Measurements from ENCODE around the gene PNPO. TPM values are rescaled to one million over a fixed set of nuclear protein-coding genes. Genes with fewer than 3 reads are reported as not detected.

The PNPO gene
- total and polyA plus RNA-seq, 2 of the 8 experiments (the other 6 are each of a cell fraction or from before 2014, with no cell fraction given), result 7.0 to 8.1 TPM

GRCh38 chr17:47927821-47928400, 13.5 kb upstream of the PNPO start:
- Histone ChIP-seq H3K14ac (ENCODE audit: insufficient read length) (no peak overlapping the region), H4K5ac (ENCODE audit: insufficient read length, low read depth, low read length) (no peak overlapping the region), H3K4me3 (ENCODE audit: extremely low read depth in 1 of 4, insufficient read depth in 2 of 4, low read depth in 3 of 4, low read length in 4 of 4) (no peak overlapping the region), H3K79me2 (ENCODE audit: control insufficient read depth in 1 of 2, insufficient read depth in 2 of 2, low read length in 2 of 2) (no peaks in the 10 kb centered on the region), H4K8ac (ENCODE audit: extremely low read depth, insufficient read depth, low read length) (no peak overlapping the region), H2BK12ac (ENCODE audit: low read depth, low read length) (no peak overlapping the region), H3K27me3 (replicated peaks in 1 of 4; ENCODE audit: control insufficient read depth in 3 of 4, extremely low read depth in 1 of 4, insufficient read depth in 3 of 4, low read length in 3 of 4) (no peaks in the 10 kb centered on the region), H3K9ac (replicated peaks in 1 of 4; ENCODE audit: extremely low read depth in 1 of 4, low read depth in 3 of 4, low read length in 3 of 4) (no peak overlapping the region), H2BK120ac (replicated peaks; ENCODE audit: low read depth, low read length) (no peak overlapping the region), H2BK20ac (ENCODE audit: low read length) (no peak overlapping the region), H3K56ac (replicated peaks; ENCODE audit: insufficient read length, low read depth, low read length) (no peak overlapping the region), H3K9me3 (ENCODE audit: insufficient read depth in 2 of 2, low read depth in 1 of 2, low read length in 1 of 2) (no peaks in the 10 kb centered on the region), H4K20me1 (replicated peaks in 1 of 2; ENCODE audit: control insufficient read depth in 1 of 2, insufficient read depth in 2 of 2, low read length in 2 of 2) (peaks cover 0 to 4% of the 10 kb centered on the region in 2 experiments), H3K18ac (ENCODE audit: extremely low read depth, low read length) (no peak overlapping the region), H4K91ac (replicated peaks; ENCODE audit: insufficient read length, low read length) (no peak overlapping the region), H3K36me3 (ENCODE audit: control insufficient read depth in 2 of 4, insufficient read depth in 4 of 4, low read length in 3 of 4) (peaks cover 3 to 22% (median 8%) of the 10 kb centered on the region in 4 experiments; a peak in 6 of 8 replicates), H3K23ac (ENCODE audit: insufficient read length) (no peak overlapping the region), H3K23me2 (ENCODE audit: low read depth, low read length) (no peaks in the 10 kb centered on the region), H2AK5ac (ENCODE audit: low read depth, low read length) (no peak overlapping the region), H2BK5ac (ENCODE audit: low read depth, low read length) (no peak overlapping the region), H3K4me1 (replicated peaks in 1 of 4; ENCODE audit: control insufficient read depth in 3 of 4, insufficient read depth in 4 of 4, low read length in 3 of 4) (no peaks in the 10 kb centered on the region), H3K4me2 (ENCODE audit: insufficient read depth in 1 of 2, low read depth in 2 of 2, low read length in 2 of 2) (no peak overlapping the region), H3K4ac (replicated peaks; ENCODE audit: insufficient read length, low read depth, low read length) (no peak overlapping the region), H2BK15ac (ENCODE audit: low read length) (no peak overlapping the region), H3K79me1 (ENCODE audit: low read depth, low read length) (no peaks in the 10 kb centered on the region), H2AFZ (ENCODE audit: low read length) (no peak overlapping the region), H3K27ac (ENCODE audit: low read depth, low read length) (no peak overlapping the region)
- CTCF ChIA-PET (ENCODE audit: partially characterized antibody), result interaction anchor here (1.0 to 13.8 kb wide), 3 partner anchors 18 to 84 kb away, joined by 3 to 154 read pairs (median 4); partner anchors contain the start of gene PNPO
- FAIRE-seq (no peak), DNase-seq (ENCODE audit: low read depth in 1 of 2, low spot score in 2 of 2) (no peak)
- WGBS, 2 experiments (ENCODE audit: extremely low coverage in 1 of 2, insufficient coverage in 1 of 2, insufficient read length in 1 of 2, insufficient replicate concordance in 2 of 2, low coverage in 1 of 2, low lambda C conversion rate in 2 of 2, missing lambda C conversion rate in 1 of 2), result 96% methylated on average over 16 of the region's 20 CpGs; no CpG with 5 or more reads in 1 of the 2 experiments
- POLR2A ChIA-PET (ENCODE audit: partially characterized antibody), result no interaction called here
- TF ChIP-seq, protein P1, sequence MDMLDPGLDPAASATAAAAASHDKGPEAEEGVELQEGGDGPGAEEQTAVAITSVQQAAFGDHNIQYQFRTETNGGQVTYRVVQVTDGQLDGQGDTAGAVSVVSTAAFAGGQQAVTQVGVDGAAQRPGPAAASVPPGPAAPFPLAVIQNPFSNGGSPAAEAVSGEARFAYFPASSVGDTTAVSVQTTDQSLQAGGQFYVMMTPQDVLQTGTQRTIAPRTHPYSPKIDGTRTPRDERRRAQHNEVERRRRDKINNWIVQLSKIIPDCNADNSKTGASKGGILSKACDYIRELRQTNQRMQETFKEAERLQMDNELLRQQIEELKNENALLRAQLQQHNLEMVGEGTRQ (IDR thresholded peaks at IDR 0.05; ENCODE audit: low read length), result no peak
- TF ChIP-seq SAP30 (IDR thresholded peaks at IDR 0.05; ENCODE audit: insufficient read depth, insufficient replicate concordance, low read length), result no peak
- TF ChIP-seq FOSL1 (IDR thresholded peaks at IDR 0.05; ENCODE audit: insufficient read depth, low read depth, low read length), result no peak
- TF ChIP-seq SP4 (IDR thresholded peaks at IDR 0.05; ENCODE audit: low read length), result no peak
- TF ChIP-seq, protein P2, sequence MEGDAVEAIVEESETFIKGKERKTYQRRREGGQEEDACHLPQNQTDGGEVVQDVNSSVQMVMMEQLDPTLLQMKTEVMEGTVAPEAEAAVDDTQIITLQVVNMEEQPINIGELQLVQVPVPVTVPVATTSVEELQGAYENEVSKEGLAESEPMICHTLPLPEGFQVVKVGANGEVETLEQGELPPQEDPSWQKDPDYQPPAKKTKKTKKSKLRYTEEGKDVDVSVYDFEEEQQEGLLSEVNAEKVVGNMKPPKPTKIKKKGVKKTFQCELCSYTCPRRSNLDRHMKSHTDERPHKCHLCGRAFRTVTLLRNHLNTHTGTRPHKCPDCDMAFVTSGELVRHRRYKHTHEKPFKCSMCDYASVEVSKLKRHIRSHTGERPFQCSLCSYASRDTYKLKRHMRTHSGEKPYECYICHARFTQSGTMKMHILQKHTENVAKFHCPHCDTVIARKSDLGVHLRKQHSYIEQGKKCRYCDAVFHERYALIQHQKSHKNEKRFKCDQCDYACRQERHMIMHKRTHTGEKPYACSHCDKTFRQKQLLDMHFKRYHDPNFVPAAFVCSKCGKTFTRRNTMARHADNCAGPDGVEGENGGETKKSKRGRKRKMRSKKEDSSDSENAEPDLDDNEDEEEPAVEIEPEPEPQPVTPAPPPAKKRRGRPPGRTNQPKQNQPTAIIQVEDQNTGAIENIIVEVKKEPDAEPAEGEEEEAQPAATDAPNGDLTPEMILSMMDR (IDR thresholded peaks at IDR 0.05; ENCODE audit: control extremely low read depth in 1 of 3, insufficient read depth in 1 of 3, low read depth in 1 of 3, low read length in 3 of 3), result no peak
- no peak for TF ChIP-seq RNF2 (IDR thresholded peaks at IDR 0.05; ENCODE audit: borderline replicate concordance, low read depth, low read length, missing control alignments, poor library complexity, severe bottlenecking)
- TF ChIP-seq POLR2A (IDR thresholded peaks at IDR 0.05; ENCODE audit: control extremely low read depth in 1 of 2, low read depth in 2 of 2, low read length in 2 of 2), result no peak
- no peak for TF ChIP-seq SIN3A (conservative IDR thresholded peaks at IDR 0.05 in 1 of 2, IDR thresholded peaks at IDR 0.05 in 1 of 2; ENCODE audit: low read depth in 1 of 2, low read length in 2 of 2)

Measured in H1 (cell line).